ENCODE data around the gene GUCY2D.

The GUCY2D gene

DNA sequence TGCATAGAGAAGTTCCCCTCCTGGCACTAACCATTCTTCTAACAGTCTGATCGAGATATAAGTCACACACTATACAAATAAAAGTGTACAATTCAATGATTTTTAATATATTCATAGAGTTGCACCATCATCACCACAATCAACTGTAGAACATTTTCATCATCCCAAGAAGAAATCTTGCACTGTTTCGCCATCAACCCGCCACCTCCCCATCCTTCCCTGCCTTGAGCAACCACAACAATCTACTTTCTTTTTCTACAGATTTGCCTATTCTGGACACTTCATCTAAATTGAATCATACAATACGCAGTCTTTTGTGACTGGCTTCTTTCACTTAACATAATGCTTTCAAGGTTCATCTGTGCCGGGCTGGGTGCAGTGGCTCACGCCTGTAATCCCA is 33.0 kb upstream of the GUCY2D start:
- TF ChIP-seq POLR2AphosphoS5 (IDR thresholded peaks at IDR 0.05; ENCODE audit: borderline replicate concordance, low read depth, low read length): no peak
- no peak for TF ChIP-seq EZH2 (IDR thresholded peaks at IDR 0.05)
- no peak for TF ChIP-seq FOXP2 (optimal IDR thresholded peaks at IDR 0.05; ENCODE audit: control extremely low read depth, extremely low read length, insufficient read depth)
- H3K27ac ChIP-seq: no peak overlapping the region
- H3K9ac ChIP-seq (ENCODE audit: insufficient read length): no peak overlapping the region
- no peak overlapping the region for H3K4me3 ChIP-seq
- DNase-seq (ENCODE audit: low read depth, low spot score): no peak
- no peaks in the 10 kb centered on the region for H3K36me3 ChIP-seq (ENCODE audit: insufficient read depth, low read length)
- H3K9me3 ChIP-seq (ENCODE audit: low read depth, low read length): no peaks in the 10 kb centered on the region

DNA sequence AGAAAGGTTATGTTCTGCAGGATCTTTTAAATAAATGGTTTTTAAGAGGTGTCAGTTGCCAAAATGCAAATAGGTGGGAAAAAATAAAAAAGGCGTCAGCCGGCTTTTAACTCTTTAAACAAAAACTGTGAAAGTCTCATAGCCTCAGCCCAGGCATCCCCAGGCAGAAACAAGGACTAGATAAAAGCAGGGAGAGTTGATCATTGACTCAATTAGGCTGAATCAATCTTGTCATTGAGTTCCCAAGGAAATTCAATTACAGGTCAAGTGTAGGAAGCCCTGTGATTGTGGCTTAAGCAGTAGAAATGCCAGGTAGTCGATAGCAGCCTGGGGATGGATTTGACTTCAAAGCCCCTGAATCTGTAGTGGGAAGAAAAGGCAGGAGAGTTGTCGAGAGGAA is 30.8 kb upstream of the GUCY2D start:
- Histone ChIP-seq H3K4me3 (no peak overlapping the region), H3K36me3 (ENCODE audit: insufficient read depth, low read length) (no peaks in the 10 kb centered on the region), H3K27ac (no peak overlapping the region), H3K9ac (ENCODE audit: insufficient read length) (no peak overlapping the region), H3K9me3 (ENCODE audit: low read depth, low read length) (no peaks in the 10 kb centered on the region)
- DNase-seq (ENCODE audit: low read depth, low spot score): no peak
- TF ChIP-seq FOXP2 (optimal IDR thresholded peaks at IDR 0.05; ENCODE audit: control extremely low read depth, extremely low read length, insufficient read depth) (no peak), POLR2AphosphoS5 (IDR thresholded peaks at IDR 0.05; ENCODE audit: borderline replicate concordance, low read depth, low read length) (no peak), EZH2 (IDR thresholded peaks at IDR 0.05) (no peak)

DNA sequence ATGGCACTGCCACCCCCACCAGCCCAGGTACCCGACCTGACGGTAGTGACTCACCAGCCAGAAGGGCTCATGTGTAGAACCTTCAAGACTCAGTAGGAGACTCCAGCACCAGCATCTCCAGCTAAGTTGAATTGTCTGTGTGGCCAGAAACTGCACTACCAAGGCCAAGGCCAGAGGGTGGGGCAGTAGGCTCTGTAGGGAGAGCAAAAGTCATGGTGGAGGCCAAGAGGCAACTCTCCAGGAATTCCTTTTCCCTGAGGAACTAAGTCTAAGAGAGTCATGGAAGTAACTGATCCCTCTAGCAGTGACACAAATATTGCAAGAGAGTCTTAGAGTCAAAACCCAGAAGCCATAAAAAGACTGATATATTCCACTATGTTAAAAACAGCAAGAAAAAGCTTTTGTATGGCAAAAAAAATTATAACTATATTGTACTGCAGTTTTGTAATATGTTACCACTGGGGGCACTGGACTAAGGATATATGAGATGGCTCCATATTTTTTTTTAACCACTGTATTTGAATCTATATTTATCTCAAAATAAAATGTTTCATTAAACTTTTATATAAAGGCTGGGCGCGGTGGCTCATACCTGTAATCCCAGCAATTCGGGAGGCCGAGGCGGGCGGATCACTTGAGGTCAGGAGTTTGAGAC is 30.2 kb upstream of the GUCY2D start:
- no peak overlapping the region for H3K9ac ChIP-seq (ENCODE audit: insufficient read length)
- no peak for TF ChIP-seq FOXP2 (optimal IDR thresholded peaks at IDR 0.05; ENCODE audit: control extremely low read depth, extremely low read length, insufficient read depth)
- no peak for TF ChIP-seq POLR2AphosphoS5 (IDR thresholded peaks at IDR 0.05; ENCODE audit: borderline replicate concordance, low read depth, low read length)
- no peak for TF ChIP-seq EZH2 (IDR thresholded peaks at IDR 0.05)

DNA sequence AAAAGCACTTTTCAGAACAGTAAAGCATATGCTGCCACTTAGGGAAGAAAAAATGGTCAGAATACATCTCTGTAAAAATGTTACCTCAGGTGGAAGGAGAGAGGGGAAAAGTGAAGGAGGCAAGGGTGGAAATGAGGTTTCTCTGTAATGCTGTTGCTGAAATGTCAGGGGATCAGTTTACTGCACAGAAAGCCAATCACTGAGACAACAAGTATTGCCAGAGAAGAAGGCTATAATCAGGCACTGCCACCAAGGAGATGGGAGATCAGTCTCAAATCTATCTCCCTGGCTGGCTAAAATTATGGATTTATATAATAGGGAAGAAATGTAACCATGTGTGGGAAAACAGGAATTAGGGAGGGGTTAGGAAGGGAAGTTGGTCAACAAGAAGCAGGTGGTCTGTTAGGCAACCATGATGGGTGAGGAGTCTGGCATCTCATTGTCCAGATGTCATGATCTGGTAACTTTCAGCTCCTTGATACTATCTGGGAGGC is 27.7 kb upstream of the GUCY2D start:
- H3K9me3 ChIP-seq (ENCODE audit: low read depth, low read length): no peaks in the 10 kb centered on the region
- no peak overlapping the region for H3K4me3 ChIP-seq
- TF ChIP-seq FOXP2 (optimal IDR thresholded peaks at IDR 0.05; ENCODE audit: control extremely low read depth, extremely low read length, insufficient read depth) (no peak), EZH2 (IDR thresholded peaks at IDR 0.05) (no peak), POLR2AphosphoS5 (IDR thresholded peaks at IDR 0.05; ENCODE audit: borderline replicate concordance, low read depth, low read length) (no peak)
- H3K9ac ChIP-seq (ENCODE audit: insufficient read length): no peak overlapping the region
- H3K36me3 ChIP-seq (ENCODE audit: insufficient read depth, low read length): no peaks in the 10 kb centered on the region
- DNase-seq (ENCODE audit: low read depth, low spot score): no peak
- no peak overlapping the region for H3K27ac ChIP-seq

More for the DNA sequence above, 30.2 kb upstream of the GUCY2D start:
- Histone ChIP-seq H3K36me3 (ENCODE audit: insufficient read depth, low read length) (no peaks in the 10 kb centered on the region), H3K4me3 (no peak overlapping the region), H3K9me3 (ENCODE audit: low read depth, low read length) (no peaks in the 10 kb centered on the region), H3K27ac (no peak overlapping the region)
- no peak for DNase-seq (ENCODE audit: low read depth, low spot score)

DNA sequence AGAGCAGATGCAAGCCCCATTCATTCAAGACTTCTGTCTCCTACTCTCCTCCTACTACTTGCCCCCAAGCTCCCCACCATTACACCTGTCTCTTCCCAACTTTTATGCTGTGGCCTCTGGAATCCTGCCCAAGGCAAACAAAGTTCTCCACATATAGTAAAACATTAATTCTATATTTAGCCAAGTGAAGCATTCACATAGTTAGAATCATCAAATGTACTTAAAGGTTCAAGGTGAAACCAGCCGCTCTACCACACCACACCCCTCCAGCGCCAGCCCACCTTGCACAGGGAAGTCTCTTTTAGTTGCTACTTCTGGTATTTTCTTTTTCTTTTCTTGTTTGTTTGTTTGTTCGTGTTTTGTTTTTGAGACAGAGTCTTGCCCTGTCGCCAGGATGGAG is 25.4 kb upstream of the GUCY2D start:
- DNase-seq (ENCODE audit: low read depth, low spot score): no peak
- no peak overlapping the region for H3K27ac ChIP-seq
- no peaks in the 10 kb centered on the region for H3K36me3 ChIP-seq (ENCODE audit: insufficient read depth, low read length)
- no peak for TF ChIP-seq FOXP2 (optimal IDR thresholded peaks at IDR 0.05; ENCODE audit: control extremely low read depth, extremely low read length, insufficient read depth)
- TF ChIP-seq EZH2 (IDR thresholded peaks at IDR 0.05): no peak
- no peak for TF ChIP-seq POLR2AphosphoS5 (IDR thresholded peaks at IDR 0.05; ENCODE audit: borderline replicate concordance, low read depth, low read length)
- H3K4me3 ChIP-seq: no peak overlapping the region
- no peak overlapping the region for H3K9ac ChIP-seq (ENCODE audit: insufficient read length)
- H3K9me3 ChIP-seq (ENCODE audit: low read depth, low read length): no peaks in the 10 kb centered on the region

DNA sequence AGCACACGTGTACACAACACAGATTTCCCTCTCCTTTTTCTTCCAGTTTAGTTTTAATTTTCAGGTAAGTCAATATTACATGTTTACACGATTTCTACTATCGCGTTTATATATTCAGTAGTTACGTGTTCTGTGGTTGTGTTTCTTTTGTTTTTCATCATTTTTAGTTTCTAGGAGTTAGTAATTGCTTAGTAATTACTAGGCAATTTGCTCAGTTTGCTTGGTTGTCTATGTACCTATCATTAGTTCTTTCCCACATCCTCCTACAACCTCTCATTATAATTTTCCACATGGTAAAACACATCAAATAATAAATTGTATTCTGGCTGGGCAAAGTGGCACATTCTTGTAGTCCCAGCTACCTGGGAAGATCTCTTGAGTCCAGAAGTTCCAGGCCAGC is 24.6 kb upstream of the GUCY2D start:
- Histone ChIP-seq H3K36me3 (ENCODE audit: insufficient read depth, low read length) (no peaks in the 10 kb centered on the region), H3K9ac (ENCODE audit: insufficient read length) (no peak overlapping the region), H3K27ac (no peak overlapping the region), H3K4me3 (no peak overlapping the region), H3K9me3 (ENCODE audit: low read depth, low read length) (no peaks in the 10 kb centered on the region)
- DNase-seq (ENCODE audit: low read depth, low spot score): no peak
- no peak for TF ChIP-seq EZH2 (IDR thresholded peaks at IDR 0.05)
- TF ChIP-seq FOXP2 (optimal IDR thresholded peaks at IDR 0.05; ENCODE audit: control extremely low read depth, extremely low read length, insufficient read depth): no peak
- TF ChIP-seq POLR2AphosphoS5 (IDR thresholded peaks at IDR 0.05; ENCODE audit: borderline replicate concordance, low read depth, low read length): no peak

DNA sequence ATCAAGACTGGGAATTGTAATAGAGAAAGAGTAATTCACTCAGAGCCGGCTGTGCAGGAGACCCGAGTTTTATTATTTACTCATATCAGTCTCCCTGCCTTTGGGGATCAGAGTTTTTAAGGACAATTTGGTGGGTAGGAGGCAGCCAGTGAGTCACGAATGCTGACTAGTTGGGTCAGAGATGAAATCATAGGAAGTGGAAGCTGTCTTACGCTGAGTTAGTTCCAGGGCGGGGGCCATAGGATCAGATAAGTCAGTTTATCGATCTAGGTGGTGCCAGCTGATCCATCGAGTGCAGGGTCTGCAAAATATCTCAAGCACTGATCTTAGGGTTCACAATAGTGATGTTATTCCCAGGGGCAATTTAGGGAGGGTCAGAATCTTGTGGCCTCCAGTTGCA is 20.2 kb upstream of the GUCY2D start:
- H3K36me3 ChIP-seq (ENCODE audit: insufficient read depth, low read length): no peaks in the 10 kb centered on the region
- DNase-seq (ENCODE audit: low read depth, low spot score): no peak
- no peak overlapping the region for H3K4me3 ChIP-seq
- no peak overlapping the region for H3K9ac ChIP-seq (ENCODE audit: insufficient read length)
- H3K27ac ChIP-seq: no peak overlapping the region
- no peaks in the 10 kb centered on the region for H3K9me3 ChIP-seq (ENCODE audit: low read depth, low read length)
- no peak for TF ChIP-seq FOXP2 (optimal IDR thresholded peaks at IDR 0.05; ENCODE audit: control extremely low read depth, extremely low read length, insufficient read depth)
- no peak for TF ChIP-seq EZH2 (IDR thresholded peaks at IDR 0.05)
- no peak for TF ChIP-seq POLR2AphosphoS5 (IDR thresholded peaks at IDR 0.05; ENCODE audit: borderline replicate concordance, low read depth, low read length)

DNA sequence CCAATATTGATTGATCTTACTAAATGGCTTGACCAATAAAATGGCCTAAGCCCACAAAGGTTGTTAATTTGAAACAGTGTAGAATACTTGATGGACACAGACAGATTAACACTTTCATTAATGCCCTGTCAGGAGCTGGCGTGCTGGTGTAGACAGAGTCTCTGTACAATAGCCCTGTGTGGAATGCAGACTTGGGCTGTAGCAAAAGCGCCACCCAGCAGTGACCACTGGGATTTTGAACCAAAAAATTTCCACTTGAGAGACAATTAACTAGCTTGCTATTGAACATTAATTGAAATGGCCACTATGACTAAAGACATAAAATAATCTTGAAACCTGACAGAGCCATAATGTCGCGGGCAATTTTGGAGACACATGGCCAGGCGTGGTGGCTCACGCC is 19.7 kb upstream of the GUCY2D start:
- Histone ChIP-seq H3K27ac (no peak overlapping the region), H3K9ac (ENCODE audit: insufficient read length) (no peak overlapping the region), H3K4me3 (no peak overlapping the region), H3K36me3 (ENCODE audit: insufficient read depth, low read length) (no peaks in the 10 kb centered on the region), H3K9me3 (ENCODE audit: low read depth, low read length) (no peaks in the 10 kb centered on the region)
- TF ChIP-seq EZH2 (IDR thresholded peaks at IDR 0.05) (no peak), POLR2AphosphoS5 (IDR thresholded peaks at IDR 0.05; ENCODE audit: borderline replicate concordance, low read depth, low read length) (no peak), FOXP2 (optimal IDR thresholded peaks at IDR 0.05; ENCODE audit: control extremely low read depth, extremely low read length, insufficient read depth) (no peak)
- DNase-seq (ENCODE audit: low read depth, low spot score): no peak

DNA sequence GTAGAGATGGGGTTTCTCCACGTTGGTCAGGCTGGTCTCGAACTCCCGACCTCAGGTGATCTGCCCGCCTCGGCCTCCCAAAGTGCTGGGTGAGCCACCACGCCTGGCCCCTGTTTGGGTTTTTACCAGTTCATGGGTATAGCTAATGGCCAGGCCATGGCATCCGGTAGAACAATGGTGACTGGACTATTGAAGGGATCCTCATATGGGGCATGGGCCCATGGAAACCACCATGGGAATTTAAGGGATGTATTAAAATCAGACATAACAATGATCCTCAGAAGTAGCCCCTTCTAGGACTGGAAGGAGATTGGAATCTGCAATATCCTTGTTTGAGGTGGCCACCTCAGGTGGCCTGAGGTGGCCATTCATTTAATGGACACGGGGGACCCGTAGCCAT is 17.5 kb upstream of the GUCY2D start:
- no peak for DNase-seq (ENCODE audit: low read depth, low spot score)
- no peak overlapping the region for H3K27ac ChIP-seq
- no peaks in the 10 kb centered on the region for H3K9me3 ChIP-seq (ENCODE audit: low read depth, low read length)
- no peak overlapping the region for H3K9ac ChIP-seq (ENCODE audit: insufficient read length)
- H3K36me3 ChIP-seq (ENCODE audit: insufficient read depth, low read length): no peaks in the 10 kb centered on the region
- TF ChIP-seq FOXP2 (optimal IDR thresholded peaks at IDR 0.05; ENCODE audit: control extremely low read depth, extremely low read length, insufficient read depth) (no peak), POLR2AphosphoS5 (IDR thresholded peaks at IDR 0.05; ENCODE audit: borderline replicate concordance, low read depth, low read length) (no peak), EZH2 (IDR thresholded peaks at IDR 0.05) (no peak)
- H3K4me3 ChIP-seq: no peak overlapping the region

Data from SK-N-MC (cell line).